Measurements from ENCODE around the gene CACNA1F.

Gene CACNA1F

DNA sequence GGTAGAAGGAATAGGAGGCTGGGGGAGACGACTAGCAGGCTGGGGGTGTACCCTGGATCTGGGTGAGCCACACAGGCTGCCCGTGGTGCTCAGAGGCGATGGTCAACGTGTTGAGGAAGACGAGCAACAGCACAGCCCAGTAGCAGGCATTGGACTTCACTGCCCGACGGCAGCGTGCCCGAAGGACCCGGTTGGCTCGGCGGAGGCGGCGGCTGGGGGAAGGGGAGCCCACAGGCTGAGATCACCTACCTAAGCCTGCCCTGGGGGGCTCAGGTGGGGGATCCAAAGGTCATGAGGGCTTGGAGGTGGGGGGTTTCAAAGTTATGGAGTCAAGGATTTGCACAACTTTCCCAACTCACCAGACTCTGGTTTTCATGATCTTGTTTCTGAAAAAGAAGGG lies 7.3 kb downstream of the CACNA1F start:
- H2BK120ac ChIP-seq (ENCODE audit: low read depth, low read length): no peak overlapping the region
- H3K27me3 ChIP-seq (ENCODE audit: insufficient read depth, low read length, poor library complexity): no peaks in the 10 kb centered on the region
- no peaks in the 10 kb centered on the region for H3K4me1 ChIP-seq (ENCODE audit: control insufficient read depth, low read depth, low read length)
- no peak overlapping the region for H4K8ac ChIP-seq (ENCODE audit: low read depth, low read length)
- DNase-seq: no peak
- no peak overlapping the region for H3K18ac ChIP-seq (ENCODE audit: low read length)
- H3K36me3 ChIP-seq (ENCODE audit: control insufficient read depth, insufficient read depth, low read length): no peaks in the 10 kb centered on the region
- no peak overlapping the region for H3K4ac ChIP-seq (ENCODE audit: low read depth, low read length)
- H3K9ac ChIP-seq (ENCODE audit: low read length): no peak overlapping the region
- H3K56ac ChIP-seq (ENCODE audit: low read length): no peak overlapping the region
- no peak overlapping the region for H4K5ac ChIP-seq (ENCODE audit: low read length)
- no peak overlapping the region for H3K23ac ChIP-seq (ENCODE audit: low read length)
- no peak overlapping the region for H3K4me3 ChIP-seq (ENCODE audit: low read length)
- no peak overlapping the region for H2AK5ac ChIP-seq (ENCODE audit: low read length)
- no peak overlapping the region for H2BK15ac ChIP-seq (replicated peaks; ENCODE audit: low read depth)
- H2BK5ac ChIP-seq (ENCODE audit: low read length): no peak overlapping the region
- WGBS (ENCODE audit: extremely low coverage, insufficient coverage, low lambda C conversion rate): no CpG with 5 or more reads among the region's 14 CpGs
- no peak overlapping the region for H3K4me2 ChIP-seq (ENCODE audit: low read length)
- H3K79me1 ChIP-seq (ENCODE audit: low read length): no peaks in the 10 kb centered on the region
- no peak overlapping the region for H3K27ac ChIP-seq (ENCODE audit: low read depth, low read length)
- no peaks in the 10 kb centered on the region for H3K79me2 ChIP-seq (ENCODE audit: control insufficient read depth, insufficient read depth, low read length)

GRCh38 chrX:49221868-49222267 lies 11.3 kb downstream of the CACNA1F start:
- H2BK5ac ChIP-seq (ENCODE audit: low read length): no peak overlapping the region
- no peak overlapping the region for H4K5ac ChIP-seq (ENCODE audit: low read length)
- DNase-seq: no peak
- H3K18ac ChIP-seq (ENCODE audit: low read length): no peak overlapping the region
- no peaks in the 10 kb centered on the region for H3K4me1 ChIP-seq (ENCODE audit: control insufficient read depth, low read depth, low read length)
- H2BK15ac ChIP-seq (replicated peaks; ENCODE audit: low read depth): no peak overlapping the region
- no peak overlapping the region for H3K27ac ChIP-seq (ENCODE audit: low read depth, low read length)
- H3K27me3 ChIP-seq (ENCODE audit: insufficient read depth, low read length, poor library complexity): no peaks in the 10 kb centered on the region
- no CpG with 5 or more reads among the region's 2 CpGs for WGBS (ENCODE audit: extremely low coverage, insufficient coverage, low lambda C conversion rate)
- no peak overlapping the region for H3K56ac ChIP-seq (ENCODE audit: low read length)
- H3K4me3 ChIP-seq (ENCODE audit: low read length): no peak overlapping the region
- H4K8ac ChIP-seq (ENCODE audit: low read depth, low read length): no peak overlapping the region
- no peak overlapping the region for H2BK120ac ChIP-seq (ENCODE audit: low read depth, low read length)
- no peak overlapping the region for H3K4ac ChIP-seq (ENCODE audit: low read depth, low read length)
- H3K79me2 ChIP-seq (ENCODE audit: control insufficient read depth, insufficient read depth, low read length): no peaks in the 10 kb centered on the region
- no peak overlapping the region for H3K23ac ChIP-seq (ENCODE audit: low read length)
- H3K4me2 ChIP-seq (ENCODE audit: low read length): no peak overlapping the region
- no peaks in the 10 kb centered on the region for H3K36me3 ChIP-seq (ENCODE audit: control insufficient read depth, insufficient read depth, low read length)
- no peaks in the 10 kb centered on the region for H3K79me1 ChIP-seq (ENCODE audit: low read length)
- H2AK5ac ChIP-seq (ENCODE audit: low read length): no peak overlapping the region
- H3K9ac ChIP-seq (ENCODE audit: low read length): no peak overlapping the region

- Histone ChIP-seq H3K4me2 (ENCODE audit: low read length) (no peak overlapping the region), H4K5ac (ENCODE audit: low read length) (no peak overlapping the region), H3K4me3 (ENCODE audit: low read length) (no peak overlapping the region), H2BK5ac (ENCODE audit: low read length) (no peak overlapping the region), H3K18ac (ENCODE audit: low read length) (no peak overlapping the region), H3K27me3 (ENCODE audit: insufficient read depth, low read length, poor library complexity) (no peaks in the 10 kb centered on the region), H3K56ac (ENCODE audit: low read length) (no peak overlapping the region), H2BK15ac (replicated peaks; ENCODE audit: low read depth) (no peak overlapping the region), H3K36me3 (ENCODE audit: control insufficient read depth, insufficient read depth, low read length) (no peaks in the 10 kb centered on the region), H3K4ac (ENCODE audit: low read depth, low read length) (no peak overlapping the region), H4K8ac (ENCODE audit: low read depth, low read length) (no peak overlapping the region), H3K79me2 (ENCODE audit: control insufficient read depth, insufficient read depth, low read length) (no peaks in the 10 kb centered on the region), H3K27ac (ENCODE audit: low read depth, low read length) (no peak overlapping the region), H2BK120ac (ENCODE audit: low read depth, low read length) (no peak overlapping the region), H3K79me1 (ENCODE audit: low read length) (no peaks in the 10 kb centered on the region), H3K9ac (ENCODE audit: low read length) (no peak overlapping the region), H3K23ac (ENCODE audit: low read length) (no peak overlapping the region), H2AK5ac (ENCODE audit: low read length) (no peak overlapping the region), H3K4me1 (ENCODE audit: control insufficient read depth, low read depth, low read length) (no peaks in the 10 kb centered on the region)
- no peak for DNase-seq
Observed at GRCh38 chrX:49220100-49220499, 13.0 kb downstream of the CACNA1F start.

DNA sequence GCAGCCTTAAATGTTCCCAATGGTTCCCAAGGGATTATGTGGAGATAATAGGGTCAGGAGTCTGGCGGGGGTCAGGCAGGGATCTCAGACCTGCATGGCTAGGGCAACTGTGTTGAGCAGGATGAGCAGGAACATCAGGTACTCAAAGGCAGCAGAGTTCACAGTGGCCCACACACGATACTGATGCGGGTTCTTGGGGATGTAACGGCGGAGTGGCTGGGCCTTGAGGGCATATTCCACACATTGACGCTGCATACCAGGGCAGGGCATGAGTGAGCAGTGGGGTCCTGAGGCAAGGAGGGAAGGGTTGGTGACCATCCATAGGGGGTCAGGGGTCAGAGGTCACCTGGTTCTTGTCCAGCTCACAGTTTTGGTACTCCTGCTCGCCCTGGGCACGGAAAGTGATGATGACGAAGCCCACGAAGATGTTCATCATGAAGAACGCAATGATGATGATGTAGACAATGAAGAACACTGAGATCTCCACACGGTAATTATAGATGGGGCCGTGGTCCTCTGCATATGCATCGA lies 18.1 kb downstream of the CACNA1F start:
- H3K27me3 ChIP-seq (ENCODE audit: insufficient read depth, low read length, poor library complexity): no peaks in the 10 kb centered on the region
- H4K5ac ChIP-seq (ENCODE audit: low read length): no peak overlapping the region
- no peaks in the 10 kb centered on the region for H3K4me1 ChIP-seq (ENCODE audit: control insufficient read depth, low read depth, low read length)
- no peak overlapping the region for H3K27ac ChIP-seq (ENCODE audit: low read depth, low read length)
- H3K4me3 ChIP-seq (ENCODE audit: low read length): no peak overlapping the region
- no peaks in the 10 kb centered on the region for H3K79me1 ChIP-seq (ENCODE audit: low read length)
- no peak overlapping the region for H2BK15ac ChIP-seq (replicated peaks; ENCODE audit: low read depth)
- no peak for DNase-seq
- no peak overlapping the region for H3K9ac ChIP-seq (ENCODE audit: low read length)
- no CpG with 5 or more reads among the region's 14 CpGs for WGBS (ENCODE audit: extremely low coverage, insufficient coverage, low lambda C conversion rate)
- H3K4ac ChIP-seq (ENCODE audit: low read depth, low read length): no peak overlapping the region
- H3K4me2 ChIP-seq (ENCODE audit: low read length): no peak overlapping the region
- H3K23ac ChIP-seq (ENCODE audit: low read length): no peak overlapping the region
- no peaks in the 10 kb centered on the region for H3K79me2 ChIP-seq (ENCODE audit: control insufficient read depth, insufficient read depth, low read length)
- H4K8ac ChIP-seq (ENCODE audit: low read depth, low read length): no peak overlapping the region
- H3K18ac ChIP-seq (ENCODE audit: low read length): no peak overlapping the region
- H2BK5ac ChIP-seq (ENCODE audit: low read length): no peak overlapping the region
- H2AK5ac ChIP-seq (ENCODE audit: low read length): no peak overlapping the region
- H3K56ac ChIP-seq (ENCODE audit: low read length): no peak overlapping the region
- no peaks in the 10 kb centered on the region for H3K36me3 ChIP-seq (ENCODE audit: control insufficient read depth, insufficient read depth, low read length)
- no peak overlapping the region for H2BK120ac ChIP-seq (ENCODE audit: low read depth, low read length)

DNA sequence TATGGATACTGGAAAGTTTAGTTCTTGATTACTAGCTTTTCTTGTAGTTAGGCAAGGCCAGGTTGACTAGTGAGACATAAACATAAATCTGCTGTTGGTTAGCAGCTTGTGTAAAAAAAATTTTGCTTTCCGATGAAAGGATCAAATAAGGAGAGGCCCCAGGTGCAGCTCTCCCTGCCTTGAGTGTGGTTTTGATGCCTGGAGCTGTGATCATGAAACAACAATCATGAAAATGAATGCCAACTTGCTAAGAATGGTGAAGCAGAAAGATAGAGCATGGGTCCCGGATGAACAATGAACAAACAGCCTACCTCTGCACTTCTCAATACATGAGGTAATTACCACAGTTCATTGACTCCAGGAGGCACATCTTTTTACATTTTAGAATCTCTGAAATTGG lies 18.7 kb downstream of the CACNA1F start:
- H3K56ac ChIP-seq (ENCODE audit: low read length): no peak overlapping the region
- no peak overlapping the region for H2BK120ac ChIP-seq (ENCODE audit: low read depth, low read length)
- H3K4me1 ChIP-seq (ENCODE audit: control insufficient read depth, low read depth, low read length): no peaks in the 10 kb centered on the region
- H3K27ac ChIP-seq (ENCODE audit: low read depth, low read length): no peak overlapping the region
- H3K4me3 ChIP-seq (ENCODE audit: low read length): no peak overlapping the region
- no peak overlapping the region for H3K9ac ChIP-seq (ENCODE audit: low read length)
- no peak overlapping the region for H3K4me2 ChIP-seq (ENCODE audit: low read length)
- no peak overlapping the region for H3K18ac ChIP-seq (ENCODE audit: low read length)
- no peaks in the 10 kb centered on the region for H3K27me3 ChIP-seq (ENCODE audit: insufficient read depth, low read length, poor library complexity)
- no peaks in the 10 kb centered on the region for H3K79me1 ChIP-seq (ENCODE audit: low read length)
- H4K5ac ChIP-seq (ENCODE audit: low read length): no peak overlapping the region
- no peak overlapping the region for H4K8ac ChIP-seq (ENCODE audit: low read depth, low read length)
- no peaks in the 10 kb centered on the region for H3K36me3 ChIP-seq (ENCODE audit: control insufficient read depth, insufficient read depth, low read length)
- H3K4ac ChIP-seq (ENCODE audit: low read depth, low read length): no peak overlapping the region
- no peak overlapping the region for H2BK5ac ChIP-seq (ENCODE audit: low read length)
- no CpG with 5 or more reads among the region's 2 CpGs for WGBS (ENCODE audit: extremely low coverage, insufficient coverage, low lambda C conversion rate)
- H2BK15ac ChIP-seq (replicated peaks; ENCODE audit: low read depth): no peak overlapping the region
- H3K79me2 ChIP-seq (ENCODE audit: control insufficient read depth, insufficient read depth, low read length): no peaks in the 10 kb centered on the region
- no peak overlapping the region for H2AK5ac ChIP-seq (ENCODE audit: low read length)
- no peak overlapping the region for H3K23ac ChIP-seq (ENCODE audit: low read length)
- no peak for DNase-seq

DNA sequence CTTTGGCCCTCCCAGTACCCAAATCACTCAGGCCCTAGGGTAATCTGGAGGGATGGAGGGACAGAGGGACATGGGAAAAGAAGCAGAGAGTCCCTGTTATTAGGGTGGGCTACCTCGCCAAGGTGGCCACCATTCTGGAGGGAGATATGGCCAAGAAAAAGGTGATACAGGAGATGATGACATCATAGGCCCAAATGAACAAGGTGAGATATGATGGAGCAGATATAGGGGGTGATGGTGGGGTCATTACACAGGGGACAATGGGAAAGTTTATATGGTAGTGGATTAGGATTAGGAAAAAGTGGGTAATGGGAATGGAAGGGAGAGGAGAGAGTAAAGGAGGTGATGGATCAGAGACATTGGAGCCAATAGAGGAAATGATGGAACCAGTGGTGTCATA lies 20.3 kb downstream of the CACNA1F start:
- Histone ChIP-seq H4K8ac (ENCODE audit: low read depth, low read length) (no peak overlapping the region), H3K79me1 (ENCODE audit: low read length) (no peaks in the 10 kb centered on the region), H4K5ac (ENCODE audit: low read length) (no peak overlapping the region), H3K56ac (ENCODE audit: low read length) (no peak overlapping the region), H3K23ac (ENCODE audit: low read length) (no peak overlapping the region), H3K4me2 (ENCODE audit: low read length) (no peak overlapping the region), H3K4me3 (ENCODE audit: low read length) (no peak overlapping the region), H2BK5ac (ENCODE audit: low read length) (no peak overlapping the region), H3K4ac (ENCODE audit: low read depth, low read length) (no peak overlapping the region), H3K9ac (ENCODE audit: low read length) (no peak overlapping the region), H3K27me3 (ENCODE audit: insufficient read depth, low read length, poor library complexity) (no peaks in the 10 kb centered on the region), H2BK120ac (ENCODE audit: low read depth, low read length) (no peak overlapping the region), H2BK15ac (replicated peaks; ENCODE audit: low read depth) (no peak overlapping the region), H3K36me3 (ENCODE audit: control insufficient read depth, insufficient read depth, low read length) (no peaks in the 10 kb centered on the region), H3K27ac (ENCODE audit: low read depth, low read length) (no peak overlapping the region), H2AK5ac (ENCODE audit: low read length) (no peak overlapping the region), H3K18ac (ENCODE audit: low read length) (no peak overlapping the region), H3K79me2 (ENCODE audit: control insufficient read depth, insufficient read depth, low read length) (no peaks in the 10 kb centered on the region), H3K4me1 (ENCODE audit: control insufficient read depth, low read depth, low read length) (no peaks in the 10 kb centered on the region)
- WGBS (ENCODE audit: extremely low coverage, insufficient coverage, low lambda C conversion rate): no CpG with 5 or more reads among the region's 1 CpG
- no peak for DNase-seq
